Activated T-cell treated with anti-CD3 and anti-CD28 coated beads, Interleukin-2, amount 50 U/mL, for 48 hours (primary cell): ENCODE results near the gene AMBN.

ENCODE experiments used
- DNase-seq, 2 experiments: peaks; one replicate each; pipeline ENCODE4 v3.0.0-alpha.2; 2020

AMBN gene, protein sequence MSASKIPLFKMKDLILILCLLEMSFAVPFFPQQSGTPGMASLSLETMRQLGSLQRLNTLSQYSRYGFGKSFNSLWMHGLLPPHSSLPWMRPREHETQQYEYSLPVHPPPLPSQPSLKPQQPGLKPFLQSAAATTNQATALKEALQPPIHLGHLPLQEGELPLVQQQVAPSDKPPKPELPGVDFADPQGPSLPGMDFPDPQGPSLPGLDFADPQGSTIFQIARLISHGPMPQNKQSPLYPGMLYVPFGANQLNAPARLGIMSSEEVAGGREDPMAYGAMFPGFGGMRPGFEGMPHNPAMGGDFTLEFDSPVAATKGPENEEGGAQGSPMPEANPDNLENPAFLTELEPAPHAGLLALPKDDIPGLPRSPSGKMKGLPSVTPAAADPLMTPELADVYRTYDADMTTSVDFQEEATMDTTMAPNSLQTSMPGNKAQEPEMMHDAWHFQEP

DNA sequence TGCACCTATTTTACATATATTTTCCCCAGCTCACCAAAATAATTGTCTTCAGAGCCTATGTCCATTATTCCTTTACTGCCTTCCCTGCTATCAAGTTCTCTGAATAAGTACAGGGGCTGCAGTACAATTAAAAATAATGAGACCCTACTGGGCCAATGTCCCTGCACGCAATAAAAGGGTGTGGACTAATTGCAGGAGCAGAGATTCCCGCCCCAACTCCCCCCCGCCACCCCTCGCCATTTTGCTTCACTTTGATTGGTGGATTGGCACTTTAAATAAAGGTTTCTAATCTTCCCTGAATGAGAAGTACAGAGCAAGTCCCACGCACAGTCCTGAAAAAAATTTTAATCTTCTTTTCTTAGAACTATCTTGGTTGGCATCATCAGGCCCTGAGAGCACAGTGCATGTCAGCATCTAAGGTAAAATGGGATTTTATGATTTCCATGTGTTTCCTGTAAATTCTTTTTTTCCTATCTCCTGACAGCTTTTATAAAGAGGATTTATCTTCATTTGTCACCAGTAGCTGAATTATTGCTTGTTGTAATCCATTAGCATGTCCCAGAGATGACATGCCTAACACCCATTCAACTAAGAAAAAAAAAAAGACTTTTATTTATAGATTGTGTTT is at the start of gene AMBN:
AMBN (plus strand) TSS at position 302 of the 628 bp plus-strand sequence; CDS start at position 405, 103 bp downstream.
- no peak for DNase-seq

- DNase-seq: no peak
These were observed 47.7 kb upstream of the AMBN start for GRCh38 chr4:70544279-70544868.

DNA sequence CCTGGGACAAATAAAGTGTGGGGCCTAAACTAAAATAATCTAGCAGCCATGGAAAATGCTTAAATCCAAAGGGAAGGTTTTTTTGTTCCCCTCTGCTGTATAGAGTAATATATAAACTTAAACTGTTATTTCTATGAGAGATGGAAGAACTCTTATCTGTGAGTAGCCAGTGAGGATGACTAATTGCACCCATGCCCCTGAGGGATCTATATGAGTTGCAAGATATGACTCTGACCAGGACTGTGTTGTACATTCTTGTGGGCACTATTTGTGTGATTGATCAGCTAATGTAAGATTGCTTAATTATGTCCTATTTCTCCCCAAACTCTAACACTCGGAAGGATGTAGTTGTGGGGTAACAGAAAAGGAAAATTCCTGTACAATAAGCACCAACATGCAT is 35.2 kb upstream of the AMBN start:
- DNase-seq: no peak

DNA sequence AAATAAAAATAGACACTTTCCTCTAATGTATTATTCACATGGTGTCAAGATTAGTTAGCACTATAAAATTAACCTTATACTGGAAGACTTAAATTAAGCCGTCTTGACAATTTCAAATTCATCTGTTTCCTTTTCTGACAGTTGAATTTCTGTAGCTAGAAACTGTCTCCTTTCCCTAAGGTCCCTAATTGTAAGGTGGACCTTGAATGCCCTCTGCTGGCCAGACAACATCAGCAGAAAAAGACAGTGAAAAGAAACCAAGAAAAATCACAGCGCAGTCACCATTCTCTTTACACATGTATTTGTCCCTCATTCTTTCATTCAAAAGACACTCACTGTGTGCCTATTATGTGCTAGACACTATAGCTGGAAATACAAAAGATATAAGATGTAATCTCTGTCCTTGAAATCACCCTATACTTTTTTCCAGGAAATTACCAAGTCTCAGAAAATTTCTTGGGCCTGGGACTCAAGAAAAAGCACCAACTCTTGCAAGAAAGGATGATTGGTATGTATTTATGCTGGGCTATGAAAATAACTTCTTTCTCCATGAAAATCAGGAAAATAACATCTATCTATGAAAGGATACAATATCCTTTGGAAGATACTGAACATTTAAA is 32.7 kb upstream of the AMBN start:
- DNase-seq: peak; percentile 42 to 44

GRCh38 chr4:70559924-70560323 is 32.1 kb upstream of the AMBN start:
- DNase-seq: no peak

- DNase-seq: no peak
These were observed 28.0 kb upstream of the AMBN start for GRCh38 chr4:70564033-70564432.

DNA sequence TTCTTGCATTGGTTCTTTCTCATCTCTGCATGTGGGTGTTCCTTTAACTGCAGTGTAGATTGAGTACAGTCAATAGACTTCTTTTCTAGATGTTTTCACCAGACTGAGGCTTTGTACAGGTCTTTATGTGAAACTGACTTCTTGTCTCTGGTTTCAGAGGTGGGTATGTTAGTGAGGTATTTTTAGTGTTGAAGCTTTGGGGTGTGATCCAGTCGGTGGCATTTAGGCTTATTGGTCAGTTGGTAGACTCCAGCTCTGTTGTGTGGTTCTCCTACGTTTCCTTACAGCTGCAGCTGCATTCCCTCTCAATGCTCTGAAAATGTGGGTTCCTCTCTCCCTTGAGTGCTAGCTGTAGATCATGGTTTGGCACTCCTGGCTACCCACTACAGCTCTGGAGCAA is 21.3 kb upstream of the AMBN start:
- no peak for DNase-seq

GRCh38 chr4:70571772-70572171 is 20.3 kb upstream of the AMBN start:
- no peak for DNase-seq

DNA sequence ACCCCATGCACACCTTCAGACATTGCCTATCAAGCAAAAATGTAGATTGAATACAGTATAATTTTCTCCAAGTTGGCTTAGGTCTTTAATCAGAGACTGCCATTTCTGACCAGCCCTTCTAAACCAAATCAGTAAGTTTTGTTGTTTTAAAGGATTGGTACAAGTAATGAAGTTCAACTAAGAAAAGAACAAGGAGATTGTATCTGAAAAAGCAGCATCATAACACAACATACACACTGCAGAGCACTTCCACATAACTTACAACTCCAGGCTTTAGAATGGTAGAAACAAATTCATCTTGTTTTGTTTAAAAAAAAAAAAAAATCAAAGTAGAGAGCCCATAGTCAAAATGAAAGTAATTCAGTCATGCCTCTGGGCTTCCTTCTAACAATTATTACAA is 16.1 kb upstream of the AMBN start:
- no peak for DNase-seq

- DNase-seq: no peak
These were observed 14.7 kb upstream of the AMBN start for GRCh38 chr4:70577220-70577927.

DNA sequence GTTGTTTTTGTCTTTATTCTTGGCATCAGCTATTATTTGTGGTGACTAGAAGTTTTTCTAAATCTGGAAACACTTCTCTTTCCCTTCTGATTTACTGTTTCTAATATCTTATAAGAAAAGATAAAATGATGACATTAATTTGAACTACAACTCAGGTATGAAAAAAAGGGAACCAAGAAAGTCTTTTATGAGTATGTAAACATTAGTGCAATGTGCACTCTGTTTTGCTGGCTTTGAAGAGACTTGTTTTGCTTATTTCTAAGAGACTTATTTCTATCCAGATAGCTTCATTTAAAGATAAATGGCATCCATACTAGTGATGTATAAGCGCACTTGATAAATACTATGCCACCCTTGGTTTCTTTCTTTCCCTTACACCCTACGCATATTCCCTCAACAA is 10.1 kb upstream of the AMBN start:
- no peak for DNase-seq

- DNase-seq: no peak
These were observed 7.9 kb upstream of the AMBN start for GRCh38 chr4:70583952-70584834.

GRCh38 chr4:70586841-70587240 is 5.2 kb upstream of the AMBN start:
- no peak for DNase-seq

DNA sequence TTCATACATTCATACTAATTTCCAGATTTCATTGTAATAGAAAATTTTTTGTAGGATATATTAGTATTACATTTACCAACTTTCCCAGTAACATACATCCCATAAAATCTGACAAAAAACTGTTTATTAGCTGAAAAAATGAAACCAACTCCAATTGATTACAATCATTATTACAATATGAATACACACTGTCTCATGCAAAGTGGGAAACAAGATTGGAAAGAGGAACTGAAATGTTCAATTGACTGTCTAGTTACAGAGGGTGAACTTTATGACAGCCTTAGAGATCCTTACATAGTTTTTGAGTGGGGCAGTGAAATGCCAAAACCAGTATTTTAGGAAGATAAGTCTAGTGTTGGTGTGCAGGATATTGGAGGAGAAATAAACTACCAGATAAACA is 2.3 kb upstream of the AMBN start:
- no peak for DNase-seq

GRCh38 chr4:70594196-70594595 is 2.1 kb downstream of the AMBN start:
- DNase-seq: no peak

GRCh38 chr4:70600305-70600704 is 8.2 kb downstream of the AMBN start:
- DNase-seq: no peak

- DNase-seq: no peak
These were observed 8.9 kb downstream of the AMBN start for GRCh38 chr4:70600977-70601376.

GRCh38 chr4:70601422-70602039 is 9.5 kb downstream of the AMBN start:
- peak; percentile 51 to 68 for DNase-seq

GRCh38 chr4:70603856-70604255 is 11.8 kb downstream of the AMBN start:
- no peak for DNase-seq

DNA sequence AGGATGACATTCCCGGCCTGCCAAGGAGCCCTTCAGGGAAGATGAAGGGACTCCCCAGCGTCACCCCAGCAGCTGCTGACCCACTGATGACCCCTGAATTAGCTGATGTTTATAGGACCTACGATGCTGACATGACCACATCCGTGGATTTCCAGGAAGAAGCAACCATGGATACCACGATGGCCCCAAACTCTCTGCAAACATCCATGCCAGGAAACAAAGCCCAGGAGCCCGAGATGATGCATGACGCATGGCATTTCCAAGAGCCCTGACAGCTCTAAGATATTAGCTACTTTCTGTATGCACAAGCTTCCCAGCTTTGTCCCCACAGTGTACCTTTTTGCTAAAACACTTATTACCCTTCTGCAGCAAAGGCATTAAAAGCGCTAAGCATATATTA is 14.4 kb downstream of the AMBN start:
- no peak for DNase-seq

GRCh38 chr4:70607334-70607853 is 15.3 kb downstream of the AMBN start:
- DNase-seq: no peak
